GM18909 (cell line): ENCODE results near the gene PPCS.
"Not testable (repeated sequence)": the region's sequence is repeated elsewhere in the genome, so short reads cannot be mapped to it uniquely, and the experiment has no call there.

Source experiments
- ATAC-seq: cut with Tn5 transposase; IDR thresholded peaks from one replicate; pipeline ENCODE4 v1.9.1; 2021; ENCODE audit warnings: mild to moderate bottlenecking; ENCODE audit not compliant: unreplicated experiment, poor library complexity

The PPCS gene

GRCh38 chr1:42449256-42449655 lies 7.1 kb upstream of the PPCS start:
- ATAC-seq: no peak

GRCh38 chr1:42450061-42450460 lies 6.3 kb upstream of the PPCS start:
- no peak for ATAC-seq

- ATAC-seq: no peak
Observed at GRCh38 chr1:42453386-42453785, 3.0 kb upstream of the PPCS start.

- ATAC-seq: no peak
Observed at GRCh38 chr1:42454403-42454802, 1.9 kb upstream of the PPCS start.

- ATAC-seq: peak; percentile 67
Observed at GRCh38 chr1:42456754-42457089, 379 bp downstream of the PPCS start.

GRCh38 chr1:42461196-42461595 lies 4.9 kb downstream of the PPCS start:
- ATAC-seq: no peak

GRCh38 chr1:42462828-42463763 lies 6.8 kb downstream of the PPCS start, which contains the start of gene CCDC30:
Gene CCDC30, plus strand, starts transcription at chr1:42463286. Its CDS starts 17,266 bp downstream, at chr1:42480552.
- ATAC-seq: peak; percentile 100

- ATAC-seq: no peak
Observed at GRCh38 chr1:42463921-42464320, 7.6 kb downstream of the PPCS start.

- no peak for ATAC-seq
Observed at GRCh38 chr1:42466030-42466429, 9.7 kb downstream of the PPCS start.

GRCh38 chr1:42469727-42470126 lies 13.4 kb downstream of the PPCS start:
- no peak for ATAC-seq

- no peak for ATAC-seq
Observed at GRCh38 chr1:42476605-42477004, 20.3 kb downstream of the PPCS start.

- ATAC-seq: not testable (repeated sequence)
Observed at GRCh38 chr1:42477354-42477753, 21.0 kb downstream of the PPCS start.

- ATAC-seq: no peak
Observed at GRCh38 chr1:42477775-42478174, 21.4 kb downstream of the PPCS start.

- ATAC-seq: no peak
Observed at GRCh38 chr1:42479621-42480020, 23.3 kb downstream of the PPCS start.

GRCh38 chr1:42480921-42481320 lies 24.6 kb downstream of the PPCS start:
- ATAC-seq: no peak

GRCh38 chr1:42482635-42483153 lies 26.4 kb downstream of the PPCS start:
- ATAC-seq: no peak

- no peak for ATAC-seq
Observed at GRCh38 chr1:42484382-42484781, 28.0 kb downstream of the PPCS start.

GRCh38 chr1:42490237-42490636 lies 33.9 kb downstream of the PPCS start:
- ATAC-seq: no peak

- ATAC-seq: not testable (repeated sequence)
Observed at GRCh38 chr1:42502031-42502430, 45.7 kb downstream of the PPCS start.

GRCh38 chr1:42504535-42505128 lies 48.3 kb downstream of the PPCS start:
- ATAC-seq: no peak

GRCh38 chr1:42506576-42506975 lies 50.2 kb downstream of the PPCS start:
- ATAC-seq: no peak
